SK-N-SH (cell line): ENCODE measurements around the gene PRELP. TPM values are rescaled to one million over a fixed set of nuclear protein-coding genes. Genes with fewer than 3 reads are reported as not detected.

Source experiments
- CTCF ChIA-PET: fragments of 300-600, 350-600 bp; formaldehyde crosslinking; extraction: SDS; loops from one replicate; lab custom pipeline; 2021; lab: Yijun Ruan, JAX
- POLR2A ChIA-PET: fragments of 350-600 bp; sonication (Branson Sonifier 250); formaldehyde crosslinking; extraction: SDS; loops from one replicate; lab custom pipeline; 2020; ENCODE audit warnings: antibody characterized with exemption, inconsistent platforms; lab: Yijun Ruan, JAX
- DNase-seq: peaks from one replicate; pipeline ENCODE4 v3.0.0; 2012
- H2AFZ ChIP-seq: fragments of 200-600 bp; sonication (generic); 2 replicates; pipeline ENCODE4 v1.8.1; 2016; ENCODE audit warnings: antibody characterized with exemption, mild to moderate bottlenecking, low read depth
- H3F3A ChIP-seq: fragments of 200-600 bp; sonication (generic); replicated peaks from 2 replicates; pipeline ENCODE3; 2016; ENCODE audit warnings: antibody characterized with exemption, mild to moderate bottlenecking; ENCODE audit not compliant: insufficient read depth
- H3K27ac ChIP-seq, 2 experiments: fragments of 200-500 bp in 1 of 2; fragments of 200-600 bp in 1 of 2; sonication (Bioruptor generic) in 1 of 2; sonication (generic), shearing (Covaris generic) in 1 of 2; 2 replicates each; pipeline versions ENCODE4 v1.5.1 to v1.6.1; 2014 to 2016; ENCODE audit warnings: low read depth in 2 of 2, inconsistent platforms in 1 of 2, low read length in 1 of 2, mild to moderate bottlenecking in 1 of 2, mixed read lengths in 1 of 2
- H3K27me3 ChIP-seq: fragments of 200-600 bp; sonication (generic), shearing (Covaris generic); 2 replicates; pipeline ENCODE4 v1.6.1; 2016; ENCODE audit warnings: mixed run types; ENCODE audit not compliant: insufficient read depth
- H3K36me3 ChIP-seq, 2 experiments: fragments of 200-500 bp in 1 of 2; fragments of 200-600 bp in 1 of 2; sonication (Bioruptor generic) in 1 of 2; sonication (generic) in 1 of 2; replicated peaks in 1 of 2; 2 replicates each; pipeline versions ENCODE3 to v1.5.1; 2014 to 2016; ENCODE audit warnings: low read length in 1 of 2, mild to moderate bottlenecking in 1 of 2; ENCODE audit not compliant: insufficient read depth in 2 of 2, control insufficient read depth in 1 of 2
- H3K4me1 ChIP-seq, 2 experiments: fragments of 200-500 bp in 1 of 2; fragments of 200-600 bp in 1 of 2; sonication (Bioruptor generic) in 1 of 2; sonication (generic), shearing (Covaris generic) in 1 of 2; 2 replicates each; pipeline versions ENCODE4 v1.5.1 to v1.6.1; 2014 to 2016; ENCODE audit warnings: low read depth in 1 of 2, low read length in 1 of 2, mixed run types in 1 of 2; ENCODE audit not compliant: insufficient read depth in 2 of 2, control insufficient read depth in 1 of 2
- H3K4me2 ChIP-seq: fragments of 200-600 bp; sonication (generic), shearing (Covaris generic); 2 replicates; pipeline ENCODE4 v1.6.1; 2017; ENCODE audit warnings: mixed run types
- H3K4me3 ChIP-seq, 2 experiments: fragments of 200-500 bp in 1 of 2; fragments of 200-600 bp in 1 of 2; sonication (Bioruptor generic) in 1 of 2; sonication (generic), shearing (Covaris generic) in 1 of 2; 2 replicates each; pipeline versions ENCODE4 v1.5.1 to v1.8.1; 2014 to 2016; ENCODE audit warnings: low read depth in 2 of 2, inconsistent platforms in 1 of 2, low read length in 1 of 2, mild to moderate bottlenecking in 1 of 2, mixed read lengths in 1 of 2, moderate library complexity in 1 of 2
- H3K79me2 ChIP-seq: fragments of 200-600 bp; sonication (generic); 2 replicates; pipeline ENCODE4 v1.8.1; 2017; ENCODE audit warnings: mild to moderate bottlenecking; ENCODE audit not compliant: insufficient read depth
- H3K9ac ChIP-seq: fragments of 200-600 bp; sonication (generic); 2 replicates; pipeline ENCODE4 v1.6.1; 2017; ENCODE audit warnings: mixed run types
- H3K9me2 ChIP-seq: fragments of 200-600 bp; sonication (generic); 2 replicates; pipeline ENCODE4 v1.6.1; 2017; ENCODE audit warnings: mixed run types
- H3K9me3 ChIP-seq: fragments of 200-600 bp; sonication (generic); 2 replicates; pipeline ENCODE4 v1.6.1; 2017; ENCODE audit warnings: mixed run types, mild to moderate bottlenecking, moderate library complexity
- H4K20me1 ChIP-seq: fragments of 200-600 bp; sonication (generic); 2 replicates; pipeline ENCODE4 v1.6.1; 2017; ENCODE audit warnings: mild to moderate bottlenecking, mixed run types; ENCODE audit not compliant: insufficient read depth
- CHD2 ChIP-seq: fragments of 150-350 bp; IDR thresholded peaks from 2 replicates; pipeline ENCODE4 v1.6.1; 2018; ENCODE audit warnings: low read length; ENCODE audit not compliant: partially characterized antibody
- EP300 ChIP-seq, 2 experiments: IDR thresholded peaks; 2 replicates each; pipeline versions ENCODE4 v1.4.0 to v1.6.1; 2012; ENCODE audit warnings: borderline replicate concordance in 1 of 2, low read depth in 1 of 2, low read length in 1 of 2
- FOXJ3 ChIP-seq: sonication (generic); formaldehyde crosslinking; IDR thresholded peaks from 2 replicates; pipeline ENCODE4 v1.5.1; 2020; ENCODE audit warnings: mild to moderate bottlenecking, missing genetic modification reagents
- FOXM1 ChIP-seq: IDR thresholded peaks from 2 replicates; pipeline ENCODE4 v1.4.0; 2012; ENCODE audit warnings: low read depth, mild to moderate bottlenecking
- JUND ChIP-seq: IDR thresholded peaks from 2 replicates; pipeline ENCODE4 v1.4.0; 2012
- MEF2A ChIP-seq: IDR thresholded peaks from 2 replicates; pipeline ENCODE4 v1.4.0; 2012; ENCODE audit warnings: low read depth, borderline replicate concordance
- MXI1 ChIP-seq: IDR thresholded peaks from 2 replicates; pipeline ENCODE4 v1.6.1; 2012; ENCODE audit warnings: mild to moderate bottlenecking, low read depth, low read length, improper control_type of control experiment
- RFX5 ChIP-seq: IDR thresholded peaks from 2 replicates; pipeline ENCODE4 v1.6.1; 2012; ENCODE audit warnings: mild to moderate bottlenecking, improper control_type of control experiment, low read length
- RXRA ChIP-seq: IDR thresholded peaks from 2 replicates; pipeline ENCODE4 v1.4.0; 2012; ENCODE audit warnings: low read depth, mild to moderate bottlenecking, borderline replicate concordance
- SMC3 ChIP-seq: IDR thresholded peaks from 2 replicates; pipeline ENCODE4 v1.6.1; 2012; ENCODE audit warnings: low read depth, low read length, improper control_type of control experiment
- TCF12 ChIP-seq: IDR thresholded peaks from 2 replicates; pipeline ENCODE4 v1.4.0; 2012
- TEAD4 ChIP-seq: IDR thresholded peaks from 2 replicates; pipeline ENCODE4 v1.4.0; 2012; ENCODE audit warnings: mild to moderate bottlenecking, borderline replicate concordance; ENCODE audit not compliant: insufficient read depth
- WGBS: methylation state at CpG from one replicate; pipeline ENCODE4 v1.1.6; 2017; ENCODE audit warnings: low lambda C conversion rate; 5-methylcytosine and 5-hydroxymethylcytosine counted together
- polyA plus RNA-seq, 3 experiments: library from polyadenylated mRNA; depleted of rRNA; stranded (reverse); fragments of >200 nt; gene quantifications; 2 replicates each; pipeline ENCODE4 v1.2.3, GENCODE V29; 2012
- TF ChIP-seq, protein P1 (sequence below): fragments of 200-600 bp; sonication (generic); IDR thresholded peaks from 2 replicates; pipeline ENCODE4 v1.6.1; 2017; ENCODE audit warnings: antibody characterized with exemption, mild to moderate bottlenecking, moderate library complexity
- TF ChIP-seq, protein P2 (sequence below): IDR thresholded peaks from 2 replicates; pipeline ENCODE4 v1.6.1; 2012; ENCODE audit warnings: mild to moderate bottlenecking, low read depth, low read length, moderate library complexity

The PRELP gene
- polyA plus RNA-seq, 1 of the 3 experiments (the other 2 are of a cell fraction): 0.48 TPM

DNA sequence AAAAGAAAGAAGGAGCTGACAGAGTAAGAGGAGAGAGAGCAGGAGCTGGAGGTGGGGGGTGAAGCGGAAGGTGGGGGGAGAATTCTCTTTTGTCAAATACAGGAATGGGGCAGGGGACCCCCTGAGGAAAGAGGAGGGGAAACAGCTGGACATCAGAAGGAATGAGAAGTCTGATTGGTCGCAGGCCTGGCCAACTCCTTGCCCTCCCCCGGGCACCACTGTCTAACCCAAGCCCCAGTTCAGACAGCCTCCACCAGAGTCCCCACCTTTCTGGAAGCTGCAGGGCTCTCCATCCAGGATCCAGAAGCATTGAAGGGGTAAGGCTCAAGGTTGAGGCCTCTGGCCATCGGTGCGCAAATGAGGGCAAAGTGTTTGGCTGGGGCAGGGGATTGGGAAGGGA lies 18.3 kb downstream of the PRELP start, which contains the start of gene OPTC (continued):
- TF ChIP-seq, protein P1, sequence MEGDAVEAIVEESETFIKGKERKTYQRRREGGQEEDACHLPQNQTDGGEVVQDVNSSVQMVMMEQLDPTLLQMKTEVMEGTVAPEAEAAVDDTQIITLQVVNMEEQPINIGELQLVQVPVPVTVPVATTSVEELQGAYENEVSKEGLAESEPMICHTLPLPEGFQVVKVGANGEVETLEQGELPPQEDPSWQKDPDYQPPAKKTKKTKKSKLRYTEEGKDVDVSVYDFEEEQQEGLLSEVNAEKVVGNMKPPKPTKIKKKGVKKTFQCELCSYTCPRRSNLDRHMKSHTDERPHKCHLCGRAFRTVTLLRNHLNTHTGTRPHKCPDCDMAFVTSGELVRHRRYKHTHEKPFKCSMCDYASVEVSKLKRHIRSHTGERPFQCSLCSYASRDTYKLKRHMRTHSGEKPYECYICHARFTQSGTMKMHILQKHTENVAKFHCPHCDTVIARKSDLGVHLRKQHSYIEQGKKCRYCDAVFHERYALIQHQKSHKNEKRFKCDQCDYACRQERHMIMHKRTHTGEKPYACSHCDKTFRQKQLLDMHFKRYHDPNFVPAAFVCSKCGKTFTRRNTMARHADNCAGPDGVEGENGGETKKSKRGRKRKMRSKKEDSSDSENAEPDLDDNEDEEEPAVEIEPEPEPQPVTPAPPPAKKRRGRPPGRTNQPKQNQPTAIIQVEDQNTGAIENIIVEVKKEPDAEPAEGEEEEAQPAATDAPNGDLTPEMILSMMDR: no peak

DNA sequence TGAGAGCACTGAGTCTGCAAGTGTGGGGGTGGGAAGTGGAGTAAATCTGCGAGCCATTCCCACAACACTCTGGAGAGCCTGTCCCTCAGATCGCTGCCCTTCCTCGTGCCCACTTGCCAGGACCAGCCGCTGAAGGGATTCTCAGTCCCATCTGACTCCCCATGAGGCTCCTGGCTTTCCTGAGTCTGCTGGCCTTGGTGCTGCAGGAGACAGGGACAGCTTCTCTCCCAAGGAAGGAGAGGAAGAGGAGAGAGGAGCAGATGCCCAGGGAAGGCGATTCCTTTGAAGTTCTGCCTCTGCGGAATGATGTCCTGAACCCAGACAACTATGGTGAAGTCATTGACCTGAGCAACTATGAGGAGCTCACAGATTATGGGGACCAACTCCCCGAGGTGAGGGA lies 20.2 kb downstream of the PRELP start:
- ChIA-PET CTCF (interaction anchor here (0.7 to 5.2 kb wide), 7 partner anchors 8 to 229 kb away, joined by 3 to 54 read pairs (median 6); no protein-coding TSS in a partner anchor), POLR2A (no interaction called here)
- Histone ChIP-seq H3K9ac (no peak overlapping the region), H3K4me1 (peaks cover 0 to 16% of the 10 kb centered on the region in 2 experiments; a peak in 1 of 4 replicates), H3K27ac (no peak overlapping the region), H3K36me3 (no peaks in the 10 kb centered on the region), H3K27me3 (no peaks in the 10 kb centered on the region), H2AFZ (no peak overlapping the region), H4K20me1 (no peaks in the 10 kb centered on the region), H3F3A (no peaks in the 10 kb centered on the region), H3K79me2 (no peaks in the 10 kb centered on the region), H3K4me2 (no peak overlapping the region), H3K9me2 (no peaks in the 10 kb centered on the region), H3K4me3 (no peak overlapping the region), H3K9me3 (no peaks in the 10 kb centered on the region)
- no peak for DNase-seq
- TF ChIP-seq, protein P2, sequence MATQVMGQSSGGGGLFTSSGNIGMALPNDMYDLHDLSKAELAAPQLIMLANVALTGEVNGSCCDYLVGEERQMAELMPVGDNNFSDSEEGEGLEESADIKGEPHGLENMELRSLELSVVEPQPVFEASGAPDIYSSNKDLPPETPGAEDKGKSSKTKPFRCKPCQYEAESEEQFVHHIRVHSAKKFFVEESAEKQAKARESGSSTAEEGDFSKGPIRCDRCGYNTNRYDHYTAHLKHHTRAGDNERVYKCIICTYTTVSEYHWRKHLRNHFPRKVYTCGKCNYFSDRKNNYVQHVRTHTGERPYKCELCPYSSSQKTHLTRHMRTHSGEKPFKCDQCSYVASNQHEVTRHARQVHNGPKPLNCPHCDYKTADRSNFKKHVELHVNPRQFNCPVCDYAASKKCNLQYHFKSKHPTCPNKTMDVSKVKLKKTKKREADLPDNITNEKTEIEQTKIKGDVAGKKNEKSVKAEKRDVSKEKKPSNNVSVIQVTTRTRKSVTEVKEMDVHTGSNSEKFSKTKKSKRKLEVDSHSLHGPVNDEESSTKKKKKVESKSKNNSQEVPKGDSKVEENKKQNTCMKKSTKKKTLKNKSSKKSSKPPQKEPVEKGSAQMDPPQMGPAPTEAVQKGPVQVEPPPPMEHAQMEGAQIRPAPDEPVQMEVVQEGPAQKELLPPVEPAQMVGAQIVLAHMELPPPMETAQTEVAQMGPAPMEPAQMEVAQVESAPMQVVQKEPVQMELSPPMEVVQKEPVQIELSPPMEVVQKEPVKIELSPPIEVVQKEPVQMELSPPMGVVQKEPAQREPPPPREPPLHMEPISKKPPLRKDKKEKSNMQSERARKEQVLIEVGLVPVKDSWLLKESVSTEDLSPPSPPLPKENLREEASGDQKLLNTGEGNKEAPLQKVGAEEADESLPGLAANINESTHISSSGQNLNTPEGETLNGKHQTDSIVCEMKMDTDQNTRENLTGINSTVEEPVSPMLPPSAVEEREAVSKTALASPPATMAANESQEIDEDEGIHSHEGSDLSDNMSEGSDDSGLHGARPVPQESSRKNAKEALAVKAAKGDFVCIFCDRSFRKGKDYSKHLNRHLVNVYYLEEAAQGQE: 0 out of 2 replicates have a peak, but pooled peaks have one; percentile 43
- no peak for TF ChIP-seq FOXM1
- TF ChIP-seq, protein P1: no peak
- TF ChIP-seq RFX5: no peak
- 67% methylated on average over 3 of the region's 7 CpGs for WGBS

DNA sequence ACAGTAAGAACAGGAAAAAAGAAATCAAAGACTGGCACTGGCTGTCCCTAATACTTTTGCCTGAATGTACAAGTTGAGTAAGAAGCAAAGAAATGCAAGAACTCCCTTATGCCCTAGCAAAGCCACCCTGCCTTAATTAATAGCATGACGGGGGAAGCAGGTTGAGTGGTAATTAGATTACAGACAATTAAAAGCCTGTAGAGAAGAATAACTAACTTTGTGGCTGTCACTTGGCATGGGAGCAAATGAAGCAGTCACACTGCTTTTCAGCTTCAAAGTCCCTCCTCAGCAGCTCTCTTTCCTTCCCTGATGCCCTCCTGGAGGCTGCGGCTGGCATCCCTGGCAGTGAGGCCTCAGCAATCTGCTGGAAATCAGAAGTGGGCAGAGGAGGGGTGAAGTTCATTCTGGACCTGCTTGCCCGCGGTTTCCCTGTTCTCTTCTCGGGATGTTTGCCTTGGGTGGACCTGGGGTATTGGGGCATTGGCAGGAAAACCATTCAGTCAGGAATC lies 21.7 kb downstream of the PRELP start:
- no peaks in the 10 kb centered on the region for H3K79me2 ChIP-seq
- no peaks in the 10 kb centered on the region for H3F3A ChIP-seq
- ChIA-PET CTCF (interaction anchor here (1.0 to 5.2 kb wide), 6 partner anchors 9 to 208 kb away, joined by 3 to 54 read pairs (median 12); partner anchors contain the start of gene ATP2B4), POLR2A (no interaction called here)
- H3K36me3 ChIP-seq: no peaks in the 10 kb centered on the region
- no peak overlapping the region for H3K9ac ChIP-seq
- H3K4me3 ChIP-seq: no peak overlapping the region
- no peaks in the 10 kb centered on the region for H3K27me3 ChIP-seq
- H3K9me2 ChIP-seq: no peaks in the 10 kb centered on the region
- H3K9me3 ChIP-seq: no peaks in the 10 kb centered on the region
- DNase-seq: no peak
- H4K20me1 ChIP-seq: no peaks in the 10 kb centered on the region
- WGBS: 86% methylated on average over 5 of the region's 5 CpGs
- H3K4me2 ChIP-seq: no peak overlapping the region
- H3K4me1 ChIP-seq: peaks cover 0 to 8% of the 10 kb centered on the region in 2 experiments; a peak in 1 of 4 replicates
- H3K27ac ChIP-seq: no peak overlapping the region
- H2AFZ ChIP-seq: no peak overlapping the region
- TF ChIP-seq TEAD4 (no peak), TCF12 (no peak), FOXJ3 (CRISPR knock-in tag) (no peak), FOXM1 (no peak), CHD2 (no peak), JUND (no peak), RXRA (no peak), MEF2A (no peak), MXI1 (no peak), SMC3 (no peak), EP300 (IDR thresholded peaks at IDR 0.05; ENCODE audit: borderline replicate concordance in 1 of 2, low read depth in 1 of 2, low read length in 1 of 2) (no peak)
- TF ChIP-seq, protein P1: no peak
